GM13976 (cell line): Measurements from ENCODE around the gene BIK.

ENCODE experiments used
- DNase-seq: peaks from one replicate; pipeline ENCODE4 v3.0.0; 2012; ENCODE audit warnings: low spot score
- CTCF ChIP-seq: IDR thresholded peaks from 2 replicates; pipeline ENCODE4 v1.5.1; 2012; ENCODE audit warnings: borderline replicate concordance, mild to moderate bottlenecking; ENCODE audit not compliant: insufficient read depth; ENCODE audit errors: extremely low read depth, missing control alignments, control extremely low read depth
- in situ Hi-C: fragments of 300-500 bp; cut with MboI; formaldehyde crosslinking; loops from one replicate; pipeline ENCODE4 v1.12.0; 2022; ENCODE audit warnings: low sequenced_read_pairs, mixed read lengths, inconsistent platforms; ENCODE audit not compliant: unreplicated experiment

The BIK gene

GRCh38 chr22:43157874-43158546, 47.5 kb downstream of the BIK start:
- no peak for DNase-seq
- TF ChIP-seq CTCF: no peak
- in situ Hi-C loops: no loop called here

GRCh38 chr22:43158778-43159483, 48.4 kb downstream of the BIK start:
- TF ChIP-seq CTCF: no peak
- DNase-seq: no peak
- in situ Hi-C loops: no loop called here

- TF ChIP-seq CTCF: no peak
- in situ Hi-C loops: no loop called here
- DNase-seq: no peak
Measured at GRCh38 chr22:43159484-43160178, 49.1 kb downstream of the BIK start.

GRCh38 chr22:43160497-43161126, 50.1 kb downstream of the BIK start:
- in situ Hi-C loops: no loop called here
- TF ChIP-seq CTCF: no peak
- no peak for DNase-seq

GRCh38 chr22:43162412-43163150, 52.0 kb downstream of the BIK start:
- in situ Hi-C loops: no loop called here
- no peak for DNase-seq
- no peak for TF ChIP-seq CTCF

GRCh38 chr22:43163241-43163795, 52.8 kb downstream of the BIK start:
- no peak for TF ChIP-seq CTCF
- no peak for DNase-seq
- in situ Hi-C loops: no loop called here
